NCI-H2029 treated with DMSO at 0.1 percent for 48 hours (cell line): ENCODE data around the gene DDX59.

Experiments used
- DNase-seq: peaks from one replicate; lab custom pipeline; 2025; lab: John Stamatoyannopoulos, UW

The DDX59 gene

DNA sequence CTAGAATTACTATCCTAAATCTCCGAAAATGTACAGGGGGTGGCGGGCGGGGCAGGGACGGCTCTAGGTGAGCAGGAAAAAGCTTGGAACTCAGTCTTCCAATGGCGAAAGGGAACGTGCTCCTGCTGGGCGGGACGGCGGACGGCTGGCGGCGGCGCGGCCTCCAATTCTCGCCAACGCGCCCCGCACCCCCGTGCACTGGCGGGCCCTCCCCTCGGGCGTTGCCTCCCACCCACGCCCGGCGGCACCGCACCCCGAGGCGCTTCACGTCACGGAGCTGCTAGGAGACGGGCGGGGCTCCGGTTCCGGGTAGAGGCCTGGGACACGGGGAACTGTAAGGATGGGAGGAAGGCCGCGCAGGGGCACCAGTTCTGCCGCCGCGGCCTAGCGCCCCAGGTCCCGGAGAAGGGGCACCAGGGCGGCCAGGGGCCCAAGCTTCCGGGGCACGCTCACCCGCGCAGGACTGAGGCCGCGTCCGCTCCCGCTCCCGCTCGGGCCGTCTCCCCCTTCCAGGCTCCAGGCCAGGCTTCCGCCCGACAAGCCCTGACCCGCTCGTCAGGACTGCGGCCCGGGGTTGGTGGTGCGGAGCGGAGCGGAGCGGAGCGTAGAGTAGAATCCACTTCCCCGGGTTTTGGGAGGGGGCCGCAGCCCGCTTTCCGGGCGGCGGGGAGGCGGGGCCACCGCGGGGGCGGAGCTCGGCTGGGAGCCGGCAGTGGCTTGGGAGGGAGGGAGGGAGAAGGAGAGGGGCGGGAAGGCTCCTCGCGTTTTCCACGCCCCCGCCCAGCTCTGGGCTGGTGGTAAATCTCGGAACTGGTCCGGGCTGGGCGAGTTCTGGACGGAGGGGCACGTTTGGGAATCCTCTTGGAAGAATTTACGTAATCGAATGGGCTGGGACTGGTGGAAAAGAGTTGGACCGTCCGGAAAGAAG is at the start of gene DDX59:
TSS of gene DDX59 (minus strand) at position 594 of the 928 bp plus-strand sequence. CDS start 3,167 bp downstream, outside the sequence.
- DNase-seq: peak; percentile 88

- DNase-seq: no peak
These were observed 44.9 kb upstream of the DDX59 start for GRCh38 chr1:200714504-200715187.

GRCh38 chr1:200710166-200710565 is 40.5 kb upstream of the DDX59 start:
- DNase-seq: no peak

GRCh38 chr1:200708769-200709168 is 39.1 kb upstream of the DDX59 start:
- DNase-seq: no peak

GRCh38 chr1:200708161-200708560 is 38.5 kb upstream of the DDX59 start:
- DNase-seq: no peak

DNA sequence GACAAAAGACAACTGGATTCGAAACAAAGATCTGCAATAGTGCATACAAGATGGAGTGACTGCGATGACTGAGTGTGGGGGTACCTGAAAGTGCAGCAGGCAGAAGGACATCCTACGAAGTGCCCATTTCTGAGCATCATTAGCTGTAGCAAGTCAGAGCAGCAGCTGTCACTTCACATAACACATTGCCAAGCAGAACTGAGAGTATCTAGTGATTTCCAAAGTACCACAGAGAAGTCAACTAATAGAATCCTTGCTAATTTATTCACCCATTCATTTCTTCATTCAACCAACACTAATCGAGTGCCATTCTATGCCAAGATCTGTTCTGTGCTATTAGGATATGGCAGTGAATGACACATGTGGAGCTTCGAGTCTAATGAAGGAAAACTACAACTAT is 37.4 kb upstream of the DDX59 start:
- no peak for DNase-seq

- DNase-seq: no peak
These were observed 36.6 kb upstream of the DDX59 start for GRCh38 chr1:200706111-200706814.

- no peak for DNase-seq
These were observed 35.3 kb upstream of the DDX59 start for GRCh38 chr1:200704986-200705500.

GRCh38 chr1:200699871-200700270 is 30.2 kb upstream of the DDX59 start:
- no peak for DNase-seq

GRCh38 chr1:200694738-200695137 is 25.0 kb upstream of the DDX59 start:
- DNase-seq: no peak

DNA sequence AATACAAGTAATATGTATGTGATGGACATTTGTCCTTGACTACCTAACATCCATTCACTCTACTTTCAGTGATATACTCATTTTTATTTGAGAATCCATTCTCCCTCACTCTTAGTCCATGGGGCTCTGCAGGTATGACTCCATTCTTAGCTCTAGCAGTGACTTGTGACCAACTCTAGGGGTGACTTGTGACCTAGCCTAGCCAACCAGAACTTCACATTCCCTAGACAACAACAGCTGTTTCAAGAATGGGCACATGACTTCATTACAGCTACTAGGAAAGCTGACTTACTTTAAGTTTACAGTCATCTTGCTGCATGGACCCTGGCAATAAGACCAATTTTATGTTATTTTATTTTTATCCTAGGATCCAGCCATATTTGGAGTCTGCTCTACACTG is 23.6 kb upstream of the DDX59 start:
- no peak for DNase-seq

DNA sequence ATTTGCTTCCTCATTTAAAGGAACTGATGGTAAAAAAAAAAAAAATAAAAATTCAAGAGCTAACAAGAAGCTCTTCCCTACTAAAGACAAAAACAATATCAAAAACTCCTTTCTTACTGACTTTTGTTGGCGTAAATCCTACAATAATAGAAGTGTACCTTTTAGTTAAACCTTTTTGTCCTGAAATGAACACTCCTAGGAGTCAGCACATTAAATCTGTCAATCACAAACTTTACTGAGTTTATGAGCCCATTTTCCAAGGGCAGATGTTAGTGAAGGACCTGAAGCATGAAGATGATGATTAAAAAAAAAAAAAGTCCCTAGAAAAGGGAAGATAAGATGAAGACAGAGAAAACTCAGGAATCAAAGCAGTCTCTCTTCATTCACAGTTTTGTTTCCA is 22.6 kb upstream of the DDX59 start:
- no peak for DNase-seq

DNA sequence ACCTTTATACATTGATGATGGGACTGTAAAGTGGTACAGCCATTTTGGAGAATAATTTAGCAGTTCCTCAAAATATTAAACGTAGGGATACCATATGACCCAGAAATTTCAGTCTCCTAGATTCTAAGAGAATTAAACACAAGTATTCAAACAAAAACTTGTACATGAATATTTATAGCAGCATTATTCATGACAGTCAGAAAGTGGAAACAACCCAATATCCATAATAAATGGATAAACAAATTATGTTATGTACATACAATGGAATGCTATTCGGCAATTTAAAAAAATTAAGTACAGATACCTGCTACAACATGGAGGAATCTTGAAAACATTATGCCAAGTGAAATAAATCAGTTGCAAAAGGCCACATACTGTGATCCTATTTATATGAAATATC is 16.9 kb upstream of the DDX59 start:
- DNase-seq: no peak

GRCh38 chr1:200684015-200684414 is 14.3 kb upstream of the DDX59 start:
- no peak for DNase-seq

DNA sequence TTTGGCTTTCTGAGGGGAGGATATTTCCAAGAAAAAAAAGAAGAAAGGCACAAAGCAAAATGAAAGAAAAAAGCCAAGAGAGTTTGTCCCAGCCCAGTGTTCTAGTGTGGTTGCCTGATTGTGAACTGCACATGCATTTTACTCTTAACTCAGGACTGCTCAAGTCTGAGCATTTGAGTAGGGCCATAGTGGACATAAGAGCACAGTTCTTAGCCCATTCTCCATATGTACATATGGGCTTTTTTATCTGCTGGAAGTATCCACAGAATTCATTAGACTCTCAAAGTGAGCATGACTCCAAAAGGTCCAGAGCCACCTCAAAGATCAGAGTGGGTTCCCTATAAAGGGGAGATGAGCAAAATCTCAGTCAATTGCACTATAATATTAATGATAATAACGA is 13.6 kb upstream of the DDX59 start:
- DNase-seq: no peak

GRCh38 chr1:200681231-200681630 is 11.5 kb upstream of the DDX59 start:
- no peak for DNase-seq

- DNase-seq: no peak
These were observed 7.1 kb upstream of the DDX59 start for GRCh38 chr1:200676829-200677228.

DNA sequence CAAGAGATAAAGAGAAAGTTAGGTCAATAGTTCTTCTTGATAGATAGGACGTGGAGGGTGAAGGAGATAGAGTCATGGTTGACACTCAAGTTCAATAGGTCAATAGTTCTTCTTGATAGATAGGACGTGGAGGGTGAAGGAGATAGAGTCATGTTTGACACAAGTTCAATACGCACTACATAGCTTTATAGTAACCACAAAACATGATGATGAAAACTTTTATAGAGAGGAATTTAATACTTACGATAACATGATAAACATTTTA is 5.8 kb upstream of the DDX59 start:
- no peak for DNase-seq

DNA sequence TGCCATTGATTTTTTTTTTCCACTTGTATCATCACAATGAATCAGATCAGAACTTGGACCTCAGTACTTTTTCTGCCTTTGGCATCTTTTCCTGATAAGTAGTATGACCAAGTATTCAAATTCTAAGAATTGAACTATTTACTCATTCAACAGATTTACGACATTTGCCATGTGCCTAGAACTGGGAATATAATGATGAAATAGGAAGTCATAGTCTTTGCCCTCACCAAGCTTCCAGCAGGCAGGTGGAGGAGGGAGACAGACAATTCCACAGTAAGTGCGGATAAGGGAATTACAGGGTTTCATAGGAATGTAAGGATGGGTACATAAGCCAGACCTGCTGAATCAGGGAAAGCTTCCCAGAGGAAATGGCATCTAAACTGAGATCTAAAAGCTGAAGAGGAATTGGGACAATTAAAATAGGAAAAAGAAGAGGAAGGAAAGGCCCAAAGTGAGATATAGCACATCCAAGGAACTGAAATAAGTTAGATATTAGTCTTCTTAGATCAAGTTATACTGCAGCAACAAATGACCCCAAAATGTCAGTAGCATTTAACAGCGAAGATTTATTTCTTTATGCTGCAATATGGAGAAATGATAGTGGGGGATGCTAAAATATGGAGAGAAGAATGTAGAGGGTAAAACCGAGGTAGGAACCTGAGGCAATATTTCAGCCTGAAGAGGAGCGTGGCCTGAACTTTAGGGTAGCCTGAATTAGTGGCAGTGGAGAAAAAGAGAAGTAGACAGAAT is 5.3 kb upstream of the DDX59 start:
- no peak for DNase-seq

- DNase-seq: no peak
These were observed 4.5 kb upstream of the DDX59 start for GRCh38 chr1:200673952-200674823.

DNA sequence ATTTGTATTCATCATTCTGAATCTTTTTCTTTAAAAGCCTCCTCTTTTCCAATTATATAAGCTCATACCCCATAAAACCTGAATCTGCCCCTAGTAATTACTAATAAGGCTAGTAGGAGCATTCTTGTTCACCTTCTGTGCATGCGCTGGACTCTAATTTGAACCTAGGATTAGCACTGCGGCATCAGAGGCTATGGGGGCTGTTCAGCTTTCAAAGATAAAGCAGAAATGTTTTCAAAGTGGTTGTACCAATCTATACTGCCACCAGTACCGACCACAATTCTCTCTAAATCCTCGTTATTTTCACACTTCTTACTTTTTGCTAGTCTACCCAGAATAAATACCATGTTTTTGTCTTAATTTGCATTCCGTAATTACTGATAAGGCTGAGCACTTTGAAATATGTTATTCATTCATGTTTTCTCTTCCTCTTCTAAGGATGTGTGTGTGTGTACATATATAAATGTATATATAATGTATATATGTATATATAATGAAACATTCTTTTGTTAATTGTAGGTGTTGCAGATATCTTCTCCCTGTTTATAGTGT is 1.6 kb upstream of the DDX59 start:
- no peak for DNase-seq
